HG03575 (cell line): Measurements from ENCODE around the gene ASTN2.

Experiments used
- ATAC-seq: cut with Tn5 transposase; IDR thresholded peaks from one replicate; pipeline ENCODE4 v1.9.1; 2021; ENCODE audit not compliant: unreplicated experiment, insufficient number of reproducible peaks, low FRiP score; ENCODE audit errors: extremely low read depth

The ASTN2 gene

GRCh38 chr9:116409129-116409528 lies 1005.7 kb downstream of the ASTN2 start:
- no peak for ATAC-seq

DNA sequence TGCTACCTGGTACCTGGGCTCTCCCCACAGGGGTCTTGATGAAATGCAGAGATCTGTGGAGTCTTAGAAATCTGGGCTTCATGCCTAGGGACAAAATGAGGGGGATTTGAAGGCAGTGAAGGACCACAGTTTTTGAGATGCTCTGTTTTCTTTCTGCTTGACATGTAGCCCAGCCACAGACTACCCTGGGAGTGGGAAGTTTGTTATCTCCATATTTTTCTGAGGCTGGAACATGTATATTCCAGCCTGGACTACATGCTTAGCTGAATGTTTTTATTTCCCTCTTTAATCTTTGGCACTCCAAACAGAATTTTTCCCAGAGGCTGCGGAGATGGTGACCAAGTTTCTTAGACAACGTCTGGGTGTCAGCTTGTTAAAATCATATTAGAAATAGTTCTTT lies 1008.4 kb downstream of the ASTN2 start:
- ATAC-seq: no peak

DNA sequence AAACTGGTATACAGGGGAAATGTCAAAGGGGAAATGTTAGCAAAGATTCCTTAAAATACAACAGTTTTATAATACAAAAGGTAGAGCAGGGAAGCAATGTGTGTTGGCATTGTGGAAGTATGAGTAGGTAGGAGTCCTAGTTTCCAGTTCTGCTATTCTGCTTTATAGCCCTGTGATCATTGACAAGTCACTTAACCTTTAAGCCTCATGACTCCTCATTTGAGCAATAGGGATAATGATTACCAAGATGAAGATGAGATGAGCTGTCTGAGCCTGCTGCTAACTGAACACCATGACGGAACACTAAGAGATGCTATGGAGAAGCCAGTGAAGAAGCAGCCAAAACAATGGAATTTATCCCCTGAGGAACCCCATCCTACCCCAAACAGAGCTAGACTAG lies 1009.5 kb downstream of the ASTN2 start:
- ATAC-seq: no peak

DNA sequence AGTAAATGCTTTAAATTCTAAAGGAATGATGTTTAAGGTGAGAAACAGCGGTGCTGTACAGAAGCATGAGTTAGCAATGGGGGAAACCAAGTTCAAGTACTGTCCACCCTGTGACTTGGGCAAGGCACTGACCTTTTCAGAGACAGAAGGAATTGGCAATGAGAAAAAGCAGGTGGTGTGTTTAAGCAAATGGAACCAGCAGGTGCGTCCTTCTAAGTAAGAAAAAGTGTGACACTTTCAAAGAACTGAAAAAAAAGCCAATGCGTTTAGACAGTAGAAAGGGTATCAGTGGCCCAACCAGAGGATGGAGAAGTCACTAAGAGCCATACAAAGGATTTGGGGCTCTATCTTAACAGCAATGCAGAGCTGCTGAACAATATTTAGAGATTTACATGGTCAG lies 1010.6 kb downstream of the ASTN2 start:
- no peak for ATAC-seq

DNA sequence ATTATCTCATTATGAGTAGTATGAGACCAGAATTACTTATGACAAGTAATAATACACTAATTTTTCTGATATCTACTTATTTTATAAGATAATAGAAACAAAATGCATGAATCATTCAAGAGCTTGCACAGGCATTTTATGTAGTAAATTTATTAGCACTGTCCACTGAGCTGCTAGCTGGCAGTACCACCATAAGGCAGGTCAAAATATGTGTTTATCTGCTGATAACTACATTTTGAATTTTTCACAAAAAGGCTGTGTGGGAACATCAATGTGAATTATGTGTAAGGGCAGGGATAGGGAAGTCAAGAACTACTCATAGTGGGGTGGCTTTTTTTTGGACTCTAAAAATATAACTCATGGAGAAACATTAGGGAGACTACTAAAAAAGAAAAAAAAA lies 1011.7 kb downstream of the ASTN2 start:
- no peak for ATAC-seq

GRCh38 chr9:116395699-116396037 lies 1019.2 kb downstream of the ASTN2 start:
- no peak for ATAC-seq

GRCh38 chr9:116394894-116395698 lies 1019.8 kb downstream of the ASTN2 start:
- ATAC-seq: no peak

DNA sequence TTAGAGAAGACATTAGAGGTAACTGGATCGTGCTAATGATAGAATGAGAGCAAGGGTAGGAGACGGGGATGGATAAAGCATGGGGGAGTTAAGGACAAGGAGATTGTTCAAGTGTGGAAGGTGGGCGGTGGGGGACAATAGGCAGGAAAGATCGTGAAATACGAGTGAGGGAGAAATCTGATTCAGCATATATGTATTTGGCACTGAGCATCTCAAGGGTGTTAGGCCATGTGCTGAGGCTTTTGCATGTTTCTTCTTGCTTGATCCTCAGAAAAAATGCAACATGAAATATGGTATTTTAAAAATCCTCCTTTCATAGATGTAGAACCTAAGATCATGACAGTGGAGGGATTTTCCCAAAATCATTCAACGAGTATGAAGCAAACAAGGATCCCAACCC lies 1020.8 kb downstream of the ASTN2 start:
- no peak for ATAC-seq

- no peak for ATAC-seq
Observed at GRCh38 chr9:116393198-116393597, 1021.7 kb downstream of the ASTN2 start.

DNA sequence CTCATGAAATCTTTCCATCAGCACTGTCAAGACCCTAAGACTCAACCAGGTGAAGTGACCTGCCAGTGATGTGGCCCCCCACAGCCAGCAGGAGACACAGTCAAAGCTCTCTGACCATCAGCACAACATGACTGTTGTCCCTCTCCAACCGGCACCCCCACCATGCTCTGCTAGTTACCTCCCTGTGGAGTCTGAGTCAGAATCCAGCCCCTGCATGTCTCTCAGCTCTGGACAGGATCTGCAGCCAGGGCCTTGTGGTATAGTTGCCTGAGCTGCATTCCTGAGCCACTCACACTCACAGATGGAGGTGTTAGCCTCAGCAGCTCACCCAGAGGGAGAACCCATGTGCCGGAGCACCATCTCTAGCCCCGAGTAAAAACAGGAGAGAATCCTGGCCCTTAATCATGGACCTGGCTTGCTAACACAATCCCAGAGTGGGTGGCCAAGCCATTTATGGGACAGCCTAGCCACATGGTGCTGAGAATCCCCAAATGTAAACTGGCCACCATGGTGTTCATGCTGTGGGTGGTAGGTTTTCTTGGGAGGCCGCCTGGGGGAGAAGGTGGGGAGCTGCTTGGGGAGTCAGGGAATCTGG lies 1023.5 kb downstream of the ASTN2 start:
- no peak for ATAC-seq

- peak; percentile 78 for ATAC-seq
Observed at GRCh38 chr9:116390303-116391228, 1024.3 kb downstream of the ASTN2 start.

GRCh38 chr9:116389541-116390302 lies 1025.1 kb downstream of the ASTN2 start:
- no peak for ATAC-seq

DNA sequence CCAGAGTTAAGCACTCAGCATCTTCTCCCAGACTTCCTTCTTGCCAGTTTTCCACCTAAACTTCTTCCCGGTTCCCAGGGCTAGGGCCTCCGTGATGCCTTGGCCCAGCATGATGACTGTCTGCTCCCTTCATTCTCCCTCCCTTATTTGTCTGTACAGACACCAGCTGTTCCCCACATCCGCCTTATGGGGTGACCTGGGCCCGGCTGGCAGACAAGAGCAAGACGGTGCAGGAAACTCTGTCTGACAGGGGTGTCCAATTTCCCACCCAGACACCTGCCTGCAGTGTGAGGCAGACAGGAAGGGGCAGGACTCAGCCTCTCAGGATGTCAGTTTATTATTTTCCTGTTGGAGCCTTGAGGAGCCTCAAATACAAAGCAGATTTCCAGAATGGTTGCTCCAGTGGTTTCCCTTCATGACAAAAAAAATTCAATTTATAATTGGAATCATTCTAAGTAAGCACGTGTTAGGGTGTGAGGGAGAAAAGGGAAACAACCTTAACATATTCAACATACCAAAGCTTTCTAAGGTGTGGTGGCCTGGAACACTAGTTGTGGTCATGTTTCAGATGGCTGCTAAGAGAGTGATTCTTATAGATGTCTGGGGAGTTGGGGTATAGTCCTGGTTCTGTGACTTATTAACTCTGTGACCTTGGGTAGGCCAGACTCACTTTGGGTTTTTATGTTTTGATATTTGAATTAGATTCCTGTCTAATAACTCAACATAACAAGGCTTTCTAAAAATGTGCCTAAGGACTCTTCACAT lies 1026.7 kb downstream of the ASTN2 start:
- ATAC-seq: no peak

GRCh38 chr9:116383936-116384335 lies 1030.9 kb downstream of the ASTN2 start:
- ATAC-seq: no peak

GRCh38 chr9:116383133-116383532 lies 1031.7 kb downstream of the ASTN2 start:
- ATAC-seq: no peak

- no peak for ATAC-seq
Observed at GRCh38 chr9:116382053-116382452, 1032.8 kb downstream of the ASTN2 start.

- ATAC-seq: no peak
Observed at GRCh38 chr9:116381350-116381749, 1033.5 kb downstream of the ASTN2 start.

DNA sequence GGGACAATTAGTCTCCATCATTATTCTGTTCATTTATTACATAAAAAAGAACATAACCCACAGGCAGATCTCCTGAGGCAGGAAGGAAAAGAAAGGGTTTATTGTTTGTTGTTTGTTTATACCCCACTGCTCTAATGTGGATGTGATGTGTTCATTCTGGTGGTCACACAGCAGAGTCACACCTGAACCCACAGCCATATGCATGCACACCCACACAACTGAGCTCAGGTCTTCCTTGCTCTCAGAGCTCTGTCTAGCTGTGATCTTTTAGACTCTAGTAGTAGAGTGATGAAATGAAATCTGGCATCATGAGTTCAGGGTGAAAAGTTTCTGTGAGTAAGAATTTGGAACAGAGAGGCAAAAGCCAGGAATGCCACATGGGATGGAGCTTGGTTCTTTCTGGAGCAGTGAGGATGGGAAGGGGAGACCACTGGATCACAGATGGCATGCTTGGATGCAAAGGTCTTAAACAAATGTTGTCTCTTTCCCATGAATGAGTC lies 1034.3 kb downstream of the ASTN2 start:
- no peak for ATAC-seq
